CD4-positive, alpha-beta T cell treated with Interleukin-4 for 4 hours (primary cell): ENCODE data around the gene KDM6A.
"Not testable (repeated sequence)": the region's sequence is repeated elsewhere in the genome, so short reads cannot be mapped to it uniquely, and the experiment has no call there.

Experiments used
- DNase-seq: peaks from one replicate; pipeline ENCODE4 v3.0.0-alpha.2; 2020

Gene KDM6A

GRCh38 chrX:45133465-45133864 lies 260.5 kb downstream of the KDM6A start:
- DNase-seq, result no peak

GRCh38 chrX:45134315-45134731 lies 261.3 kb downstream of the KDM6A start:
- no peak for DNase-seq

GRCh38 chrX:45134775-45135174 lies 261.8 kb downstream of the KDM6A start:
- DNase-seq, result no peak

- DNase-seq, result not testable (repeated sequence)
Measured at GRCh38 chrX:45135391-45136075, 262.5 kb downstream of the KDM6A start.

GRCh38 chrX:45137531-45137930 lies 264.5 kb downstream of the KDM6A start:
- DNase-seq, result no peak

- no peak for DNase-seq
Measured at GRCh38 chrX:45138525-45138924, 265.5 kb downstream of the KDM6A start.

GRCh38 chrX:45140812-45141211 lies 267.8 kb downstream of the KDM6A start:
- no peak for DNase-seq

- no peak for DNase-seq
Measured at GRCh38 chrX:45142185-45142584, 269.2 kb downstream of the KDM6A start.

- no peak for DNase-seq
Measured at GRCh38 chrX:45143455-45143854, 270.5 kb downstream of the KDM6A start.

- no peak for DNase-seq
Measured at GRCh38 chrX:45145492-45146215, 272.7 kb downstream of the KDM6A start.

- DNase-seq, result no peak
Measured at GRCh38 chrX:45150821-45151220, 277.8 kb downstream of the KDM6A start.

GRCh38 chrX:45154033-45154360 lies 281.0 kb downstream of the KDM6A start:
- no peak for DNase-seq

GRCh38 chrX:45154462-45154861 lies 281.5 kb downstream of the KDM6A start:
- no peak for DNase-seq

- DNase-seq, result no peak
Measured at GRCh38 chrX:45157647-45158046, 284.7 kb downstream of the KDM6A start.
